C1 segment of cervical spinal cord (tissue), 14 donors: ENCODE results near the gene HTD2.
"Not testable (repeated sequence)": the region's sequence is repeated elsewhere in the genome, so short reads cannot be mapped to it uniquely, and the experiment has no call there.

Experiments used
- DNase-seq, 14 donors: peaks; one replicate each; lab custom pipeline; 2025; lab: John Stamatoyannopoulos, UW

The HTD2 gene

DNA sequence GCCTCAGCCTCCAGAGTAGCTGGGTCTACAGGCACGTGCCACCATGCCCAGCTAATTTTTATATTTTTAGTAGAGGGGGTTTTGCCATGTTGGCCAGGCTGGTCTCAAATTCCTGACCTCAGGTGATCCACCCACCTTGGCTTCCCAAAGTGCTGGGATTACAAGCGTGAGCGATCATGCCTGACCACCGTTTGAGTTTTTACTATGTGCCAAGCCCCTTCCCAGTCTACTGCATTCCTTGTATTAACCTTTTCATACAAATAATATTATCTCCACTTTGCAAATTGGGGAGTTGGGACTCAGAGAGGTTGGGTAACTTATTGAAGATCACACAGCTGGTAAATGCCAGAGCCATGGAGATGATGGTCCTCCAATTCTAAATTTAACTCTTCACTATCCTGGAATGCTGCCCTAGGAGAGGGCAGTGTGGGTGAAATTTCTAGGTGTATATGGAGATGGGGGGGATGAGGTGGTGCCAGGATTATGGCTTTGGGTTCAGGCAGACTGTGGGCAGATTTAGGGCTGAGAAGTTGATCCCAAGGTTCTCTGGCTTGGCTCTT lies 25.4 kb downstream of the HTD2 start:
- DNase-seq = no peak

- DNase-seq = peak; percentile 13 to 90 (median 70)
Observed at GRCh38 chr3:58332575-58333188, 26.4 kb downstream of the HTD2 start, which contains the start of gene PXK. Gene PXK (plus strand): TSS chr3:58332892. CDS start chr3:58332989, 97 bp downstream.

DNA sequence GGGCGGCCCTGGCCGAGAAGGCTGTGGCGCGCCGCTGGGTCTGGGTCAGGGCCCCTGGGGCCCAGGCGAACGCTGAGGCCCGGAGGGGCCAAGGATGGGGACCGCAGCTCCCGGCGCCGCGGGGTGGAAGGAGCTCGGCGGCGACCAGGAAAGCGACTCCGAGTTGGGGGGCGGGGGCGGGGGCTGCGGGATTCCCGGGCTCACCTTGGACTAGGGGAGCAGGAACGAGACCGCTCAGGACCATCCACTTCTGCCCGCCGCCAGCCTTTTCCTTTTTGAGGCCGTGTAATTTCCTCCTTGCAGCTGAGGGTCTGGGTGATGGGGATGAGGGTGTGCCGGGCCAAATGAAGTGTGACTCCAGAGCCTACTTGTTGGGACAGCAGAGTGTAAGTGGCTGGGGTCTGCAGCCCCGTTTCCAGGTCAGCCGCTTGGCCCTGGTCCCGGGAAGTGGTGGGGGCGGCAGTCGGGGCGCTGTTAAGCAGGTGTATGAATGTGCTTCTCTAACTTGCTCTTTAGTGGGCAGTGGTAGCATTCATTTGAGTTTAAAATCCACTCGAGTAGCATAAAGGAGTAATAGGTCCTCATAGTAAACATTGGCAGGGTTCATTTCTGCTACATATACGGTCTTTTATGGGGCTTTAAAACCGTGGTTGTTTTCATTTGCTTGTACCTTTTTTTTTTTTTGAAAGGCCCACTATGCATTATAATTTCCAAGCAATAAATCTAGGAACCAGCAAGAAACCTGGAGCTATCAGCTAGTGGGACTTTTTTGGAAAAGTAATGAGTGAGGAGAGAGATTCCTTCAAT lies 27.1 kb downstream of the HTD2 start:
- peak in 9 of 14 donors; percentile 18 to 56 (median 45) for DNase-seq

DNA sequence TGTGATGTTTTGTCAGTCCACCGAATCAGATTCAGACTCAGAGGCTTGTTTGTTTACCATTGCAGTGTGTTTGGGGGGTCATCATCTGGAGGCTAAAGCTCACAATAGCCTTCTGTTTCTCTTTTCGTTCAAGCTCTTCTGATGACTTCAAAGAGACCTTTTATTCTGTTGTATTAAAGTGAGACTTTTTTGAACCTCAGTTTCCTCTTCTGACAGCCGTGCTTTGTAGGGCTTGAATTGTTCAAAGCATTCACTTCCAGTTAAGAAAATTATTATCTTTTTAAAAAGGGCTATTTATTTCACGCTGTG lies 27.6 kb downstream of the HTD2 start:
- DNase-seq = peak in 3 of 14 donors; percentile 12 to 36 (median 13)

- no peak for DNase-seq
Observed at GRCh38 chr3:58334506-58334884, 28.2 kb downstream of the HTD2 start.

DNA sequence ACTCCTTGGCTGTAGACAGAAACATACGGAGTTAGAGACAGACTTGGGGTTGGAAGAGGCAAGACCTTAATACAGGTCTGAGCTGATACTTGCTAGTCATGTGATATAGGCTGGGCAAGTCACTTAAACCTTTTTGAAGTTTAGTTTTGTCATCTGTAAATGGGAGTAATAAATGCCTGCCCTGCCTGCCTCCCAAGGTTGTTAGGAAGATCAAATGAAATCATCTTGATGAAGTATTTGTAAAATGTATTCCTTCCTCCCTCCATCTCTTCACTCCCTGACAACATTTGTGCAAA lies 29.3 kb downstream of the HTD2 start:
- DNase-seq = no peak

- DNase-seq = no peak
Observed at GRCh38 chr3:58336135-58336882, 30.0 kb downstream of the HTD2 start.

- no peak for DNase-seq
Observed at GRCh38 chr3:58337190-58337589, 30.9 kb downstream of the HTD2 start.

DNA sequence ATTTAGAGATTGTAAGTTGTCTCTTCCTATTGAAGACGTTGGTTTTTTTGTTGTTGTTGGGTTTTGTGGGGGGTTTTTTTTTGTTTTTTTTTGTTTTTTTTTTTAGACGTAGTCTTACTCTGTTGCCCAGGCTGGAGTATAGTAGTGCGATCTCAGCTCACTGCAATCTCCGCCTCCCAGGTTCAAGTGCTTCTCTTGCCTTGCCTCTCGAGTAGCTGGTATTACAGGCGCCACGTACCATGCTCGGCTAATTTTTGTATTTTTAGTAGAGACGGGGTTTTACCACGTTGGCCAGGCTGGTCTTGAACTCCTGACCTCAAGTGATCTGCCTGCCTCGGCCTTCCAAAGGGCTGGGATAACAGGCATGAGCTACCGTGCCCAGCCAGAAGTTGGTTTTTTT lies 32.8 kb downstream of the HTD2 start:
- not testable (repeated sequence) for DNase-seq

DNA sequence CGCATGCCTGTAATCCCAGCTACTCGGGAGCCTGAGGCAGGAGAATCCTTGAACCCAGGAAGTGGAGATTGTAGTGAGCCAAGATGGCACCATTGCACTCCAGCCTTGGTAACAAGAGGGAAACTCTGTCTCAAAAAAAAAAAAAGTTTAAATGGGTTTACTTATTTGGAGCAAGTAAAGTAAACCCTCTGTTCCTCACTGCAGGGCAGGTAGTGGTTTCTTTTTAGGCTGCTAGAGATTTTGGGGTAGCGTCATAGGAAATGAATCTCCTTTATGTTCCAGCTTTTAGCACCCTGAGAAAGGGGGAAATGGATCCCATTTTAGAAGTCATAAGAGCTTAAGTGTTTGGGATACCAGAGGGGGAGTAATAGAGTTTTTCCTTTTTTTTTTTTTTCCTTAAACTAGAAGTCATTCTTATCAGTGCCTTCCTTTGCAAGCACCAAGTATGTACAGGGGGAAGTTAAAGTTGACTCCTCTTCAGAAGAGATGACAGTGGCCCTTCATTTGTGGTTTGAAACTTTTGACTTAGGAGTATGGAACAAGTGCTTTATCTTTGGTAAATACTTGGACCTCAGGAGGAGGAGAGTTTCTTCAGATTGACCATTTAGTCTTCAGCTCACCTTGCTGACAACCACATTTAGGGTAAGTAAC lies 34.4 kb downstream of the HTD2 start:
- no peak for DNase-seq

DNA sequence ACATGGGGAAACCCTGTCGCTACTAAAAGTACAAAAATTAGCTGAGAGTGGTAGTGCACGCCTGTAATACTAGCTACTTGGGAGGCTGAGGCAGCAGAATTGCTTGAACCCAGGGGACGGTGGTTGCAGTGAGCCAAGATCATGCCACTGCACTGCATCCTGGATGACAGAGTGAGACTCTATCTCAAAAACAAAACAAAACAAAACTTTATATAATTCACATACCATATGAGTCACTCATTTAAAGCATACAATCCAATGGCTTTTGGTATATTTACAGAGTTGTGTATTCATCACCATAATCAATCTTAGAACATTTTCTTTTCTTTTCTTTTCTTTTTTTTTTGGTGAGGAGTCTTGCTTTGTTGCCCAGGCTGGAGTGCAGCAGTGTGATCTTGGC lies 35.1 kb downstream of the HTD2 start:
- no peak for DNase-seq

GRCh38 chr3:58342676-58343075 lies 36.4 kb downstream of the HTD2 start:
- DNase-seq = peak in 2 of 14 donors; percentile 9 to 20

- DNase-seq = no peak
Observed at GRCh38 chr3:58345457-58345856, 39.1 kb downstream of the HTD2 start.

DNA sequence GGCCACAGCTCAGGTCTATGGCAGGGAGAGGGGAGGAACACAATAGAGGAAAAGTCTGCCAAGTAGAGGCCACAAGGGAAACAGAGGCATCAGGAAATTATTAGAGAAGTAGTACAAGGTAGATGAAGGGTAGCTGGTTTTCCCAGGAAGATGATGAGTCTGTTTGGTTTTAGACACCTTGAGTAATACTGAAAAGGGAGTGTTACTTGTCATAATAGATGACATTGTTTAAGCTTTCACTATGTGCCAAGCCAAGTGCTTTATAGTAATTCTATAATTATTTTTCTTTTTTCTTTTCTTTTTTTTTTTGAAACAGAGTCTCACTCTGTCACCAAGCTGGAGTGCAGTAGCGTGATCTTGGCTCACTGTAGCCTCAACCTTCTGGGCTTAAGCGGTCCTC lies 40.0 kb downstream of the HTD2 start:
- no peak for DNase-seq

GRCh38 chr3:58347984-58348383 lies 41.7 kb downstream of the HTD2 start:
- DNase-seq = no peak

DNA sequence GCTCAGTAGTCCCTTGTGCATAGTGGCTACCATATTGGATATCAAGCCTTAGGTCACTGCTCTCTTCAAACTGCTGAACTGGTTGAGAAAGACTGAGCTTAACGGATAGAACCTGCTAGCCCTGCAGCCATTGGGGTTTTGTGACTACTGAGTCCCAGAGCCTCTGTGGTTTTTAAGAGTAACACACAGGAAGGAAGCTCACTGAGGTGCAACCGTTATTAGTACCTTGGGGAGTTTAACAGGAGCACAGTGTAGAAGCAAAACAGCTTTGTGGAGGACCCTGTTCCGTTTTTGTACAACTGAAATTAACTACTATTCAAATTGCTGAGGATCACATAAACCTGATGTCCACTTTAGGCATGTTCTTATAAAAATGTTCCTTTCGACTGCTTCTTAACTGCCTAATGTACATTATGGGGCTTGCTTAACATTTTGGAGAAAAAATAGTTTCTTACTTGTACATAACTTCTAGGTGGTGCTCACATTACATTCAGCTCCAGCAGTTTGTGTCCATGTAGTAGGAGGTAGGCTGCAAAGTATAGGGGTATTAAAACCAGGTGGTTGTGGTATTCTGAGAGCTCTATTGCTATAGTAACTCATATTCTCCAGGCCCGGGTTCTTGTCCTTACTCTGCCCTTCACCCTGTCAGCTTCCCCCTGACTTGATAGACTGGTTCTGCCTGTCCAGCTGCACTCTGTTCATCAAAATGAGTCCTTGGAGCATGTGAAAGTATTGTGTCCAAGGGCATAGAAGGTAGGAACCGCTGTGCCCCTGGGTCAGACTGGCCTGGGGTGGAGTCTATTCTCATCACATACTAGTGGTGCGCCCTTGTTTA lies 43.7 kb downstream of the HTD2 start:
- DNase-seq = no peak

GRCh38 chr3:58350627-58351013 lies 44.3 kb downstream of the HTD2 start:
- DNase-seq = no peak

DNA sequence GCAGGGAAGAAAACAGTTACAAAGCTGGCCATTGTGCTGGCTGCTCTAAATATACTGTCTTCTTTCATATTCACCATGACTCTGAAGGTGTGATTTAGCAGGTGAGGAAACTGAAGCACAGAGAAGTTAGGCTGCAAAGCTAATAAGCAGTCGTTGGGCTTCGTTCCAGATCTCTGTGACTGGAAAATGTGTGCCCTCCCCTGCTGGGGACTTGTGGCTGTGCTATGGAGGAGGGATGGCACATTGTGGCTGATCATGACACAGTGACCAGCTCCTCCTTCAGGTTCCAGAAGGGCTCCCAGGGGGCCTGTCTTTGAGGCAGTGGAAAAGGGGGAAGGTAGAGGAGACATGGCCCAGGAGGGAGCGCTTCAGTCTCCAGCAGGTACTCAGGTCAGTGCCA lies 45.6 kb downstream of the HTD2 start:
- no peak for DNase-seq

DNA sequence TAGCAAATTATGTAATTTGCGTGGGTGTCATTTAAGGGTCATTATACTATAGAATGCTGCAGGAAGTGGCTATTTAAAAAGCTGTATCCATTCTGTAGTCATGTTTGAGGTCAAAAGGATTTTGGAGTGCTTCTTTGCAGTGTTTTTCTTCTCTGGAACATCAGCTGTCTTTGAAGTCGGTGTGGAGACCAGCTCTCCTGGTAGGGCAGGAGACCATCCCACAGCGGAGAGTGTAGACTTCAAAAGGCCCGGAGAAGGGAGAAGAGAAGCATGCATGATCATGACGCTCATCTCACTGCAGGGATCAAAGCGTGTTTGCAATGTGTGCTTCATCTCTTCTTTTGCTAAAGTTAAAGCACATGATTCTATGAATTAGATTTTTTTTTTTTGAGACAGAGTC lies 46.3 kb downstream of the HTD2 start:
- DNase-seq = no peak

DNA sequence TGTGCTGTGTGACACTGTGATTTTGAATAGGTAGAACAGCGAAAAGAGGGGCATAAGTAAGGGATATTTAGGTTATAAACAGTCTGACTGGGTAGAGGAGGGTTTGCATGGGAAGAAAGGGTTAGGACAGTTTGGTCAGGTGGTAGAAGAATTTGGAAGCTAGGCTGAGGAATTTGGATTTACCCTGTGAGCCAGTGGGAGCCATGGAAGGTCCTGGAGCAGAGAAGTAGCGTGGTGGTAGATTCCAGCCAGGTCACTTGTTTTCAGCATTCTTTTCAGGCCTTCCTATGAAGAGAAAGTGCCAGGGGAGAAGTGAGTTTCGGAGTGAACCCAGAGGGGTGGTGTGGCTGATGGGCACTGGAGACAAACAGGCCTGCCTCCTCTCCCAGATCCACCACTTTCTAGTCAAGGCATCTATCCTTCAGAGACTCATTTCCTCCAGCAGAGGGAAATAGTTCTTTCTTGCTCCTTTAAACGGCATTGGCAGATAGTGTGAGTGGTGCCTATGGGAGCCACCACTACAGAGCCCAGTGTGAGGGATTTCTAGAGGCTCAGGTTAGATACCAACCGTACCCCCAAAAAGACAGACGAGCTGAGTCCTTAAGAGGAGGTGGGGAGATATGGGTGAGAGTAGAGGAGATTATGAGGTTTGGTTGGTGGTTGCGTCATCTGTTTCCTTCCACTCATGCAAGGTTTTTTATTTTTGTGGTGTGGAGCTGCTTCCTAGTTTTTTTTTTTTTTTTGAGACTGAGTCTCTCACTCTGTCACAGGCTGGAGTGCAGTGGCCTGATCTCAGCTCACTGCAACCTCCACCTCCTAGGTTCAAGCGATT lies 47.6 kb downstream of the HTD2 start:
- DNase-seq = no peak
